IMR-90 (cell line): ENCODE results near the gene GRIK1. TPM values are rescaled to one million over a fixed set of nuclear protein-coding genes. Genes with fewer than 3 reads are reported as not detected.

Source experiments
- ATAC-seq: fragments of 200-7000 bp; cut with Tn5 transposase; 2 replicates; pipeline ENCODE4 v1.9.1; 2020; ENCODE audit warnings: low read depth, mild to moderate bottlenecking, moderate library complexity
- BruUV-seq: library from RNA; stranded (reverse); fragments of 400-500 nt; replicated peaks from 2 replicates; lab custom pipeline; 2021; lab: Mats Ljungman, UMichigan
- CTCF ChIA-PET: fragments of 300-600 bp; formaldehyde crosslinking; extraction: SDS; loops from one replicate; lab custom pipeline; 2021; ENCODE audit warnings: antibody characterized with exemption; lab: Yijun Ruan, JAX
- POLR2A ChIA-PET: fragments of 300-600 bp; sonication (Branson Sonifier 250); formaldehyde crosslinking; loops from one replicate; lab custom pipeline; 2022; ENCODE audit warnings: antibody characterized with exemption; ENCODE audit not compliant: unreplicated experiment; lab: Charles Lee
- DNase-seq: peaks from one replicate; pipeline ENCODE4 v3.0.0; 2013
- H2AFZ ChIP-seq: replicated peaks from 2 replicates; pipeline ENCODE3; 2013; ENCODE audit warnings: low read length, mild to moderate bottlenecking; ENCODE audit not compliant: poor library complexity
- H2AK5ac ChIP-seq: 2 replicates; pipeline ENCODE4 v1.6.1; 2013; ENCODE audit warnings: low read depth, low read length, inconsistent platforms
- H2AK9ac ChIP-seq: replicated peaks from 2 replicates; pipeline ENCODE3; 2013; ENCODE audit warnings: mild to moderate bottlenecking, low read depth, low read length, moderate library complexity; ENCODE audit not compliant: poor library complexity
- H2BK120ac ChIP-seq: 2 replicates; pipeline ENCODE4 v1.6.1; 2013; ENCODE audit warnings: low read depth, low read length, inconsistent platforms
- H2BK15ac ChIP-seq: 3 replicates; pipeline ENCODE4 v1.6.1; 2013; ENCODE audit warnings: low read depth, low read length, inconsistent platforms
- H2BK20ac ChIP-seq: 2 replicates; pipeline ENCODE4 v1.6.1; 2013; ENCODE audit warnings: low read depth, mild to moderate bottlenecking, inconsistent platforms, low read length, moderate library complexity
- H2BK5ac ChIP-seq: 2 replicates; pipeline ENCODE4 v1.6.1; 2013; ENCODE audit warnings: mild to moderate bottlenecking, low read depth, low read length, inconsistent platforms; ENCODE audit not compliant: poor library complexity, severe bottlenecking
- H3K14ac ChIP-seq: replicated peaks from 2 replicates; pipeline ENCODE4 v1.6.1; 2013; ENCODE audit warnings: low read depth, low read length, inconsistent platforms
- H3K18ac ChIP-seq: 2 replicates; pipeline ENCODE4 v1.6.1; 2013; ENCODE audit warnings: low read depth, low read length, control low read depth
- H3K23ac ChIP-seq: 2 replicates; pipeline ENCODE4 v1.6.1; 2013; ENCODE audit warnings: low read depth, low read length, inconsistent platforms
- H3K27ac ChIP-seq: 2 replicates; pipeline ENCODE4 v1.5.1; 2013; ENCODE audit warnings: mild to moderate bottlenecking, control low read depth, low read length; ENCODE audit not compliant: insufficient read depth
- H3K27me3 ChIP-seq: 2 replicates; pipeline ENCODE4 v1.6.1; 2013; ENCODE audit warnings: low read length; ENCODE audit not compliant: control insufficient read depth, insufficient read depth
- H3K36me3 ChIP-seq: 2 replicates; pipeline ENCODE4 v1.6.1; 2013; ENCODE audit warnings: low read length, mixed read lengths; ENCODE audit not compliant: control insufficient read depth, insufficient read depth
- H3K4ac ChIP-seq: 2 replicates; pipeline ENCODE4 v1.6.1; 2013; ENCODE audit warnings: low read depth, low read length, inconsistent platforms
- H3K4me1 ChIP-seq: 2 replicates; pipeline ENCODE4 v1.6.1; 2013; ENCODE audit warnings: low read length, mixed read lengths; ENCODE audit not compliant: control insufficient read depth, insufficient read depth
- H3K4me2 ChIP-seq: 2 replicates; pipeline ENCODE4 v1.6.1; 2013; ENCODE audit warnings: low read depth, mild to moderate bottlenecking, control low read depth, low read length, moderate library complexity
- H3K4me3 ChIP-seq: 2 replicates; pipeline ENCODE4 v1.5.1; 2013; ENCODE audit warnings: low read depth, mild to moderate bottlenecking, control low read depth, low read length, moderate library complexity; ENCODE audit not compliant: insufficient read depth
- H3K56ac ChIP-seq: 2 replicates; pipeline ENCODE4 v1.6.1; 2013; ENCODE audit warnings: low read length, inconsistent platforms; ENCODE audit not compliant: insufficient read depth; ENCODE audit errors: extremely low read depth
- H3K79me1 ChIP-seq, 2 experiments: 2 replicates each; pipeline ENCODE4 v1.6.1; 2013; ENCODE audit warnings: low read length in 2 of 2, inconsistent platforms in 1 of 2, low read depth in 1 of 2
- H3K9ac ChIP-seq: 2 replicates; pipeline ENCODE4 v1.6.1; 2013; ENCODE audit warnings: low read depth, low read length, control low read depth
- H3K9me1 ChIP-seq: 2 replicates; pipeline ENCODE4 v1.6.1; 2013; ENCODE audit warnings: low read length, inconsistent platforms; ENCODE audit not compliant: insufficient read depth
- H3K9me3 ChIP-seq: 2 replicates; pipeline ENCODE4 v1.6.1; 2013; ENCODE audit warnings: low read length; ENCODE audit not compliant: control insufficient read depth, insufficient read depth
- H4K20me1 ChIP-seq: 2 replicates; pipeline ENCODE4 v1.6.1; 2013; ENCODE audit warnings: low read length, inconsistent platforms; ENCODE audit not compliant: insufficient read depth
- H4K5ac ChIP-seq: 2 replicates; pipeline ENCODE4 v1.6.1; 2013; ENCODE audit warnings: mild to moderate bottlenecking, low read depth, low read length, control low read depth
- H4K8ac ChIP-seq, 2 experiments: 2 replicates each; pipeline ENCODE4 v1.6.1; 2013; ENCODE audit warnings: low read depth in 2 of 2, low read length in 2 of 2, control low read depth in 1 of 2, inconsistent platforms in 1 of 2
- H4K91ac ChIP-seq: 2 replicates; pipeline ENCODE4 v1.6.1; 2013; ENCODE audit warnings: low read depth, low read length, inconsistent platforms; ENCODE audit not compliant: insufficient read depth
- CEBPB ChIP-seq: IDR thresholded peaks from 2 replicates; pipeline ENCODE4 v1.6.1; 2012; ENCODE audit warnings: low read depth, low read length, improper control_type of control experiment
- CHD1 ChIP-seq: IDR thresholded peaks from 2 replicates; pipeline ENCODE4 v1.6.1; 2012; ENCODE audit warnings: low read depth, low read length, improper control_type of control experiment
- CTCF ChIP-seq: conservative IDR thresholded peaks from 2 replicates; pipeline ENCODE4 v1.5.1; 2012; ENCODE audit warnings: mild to moderate bottlenecking, low read depth, low read length, improper control_type of control experiment
- FOS ChIP-seq: fragments of 150-350 bp; IDR thresholded peaks from 2 replicates; pipeline ENCODE4 v1.6.1; 2016; ENCODE audit warnings: low read depth, low read length
- MAFK ChIP-seq: IDR thresholded peaks from 2 replicates; pipeline ENCODE4 v1.6.1; 2012; ENCODE audit warnings: low read depth, low read length, improper control_type of control experiment
- MAZ ChIP-seq: IDR thresholded peaks from 2 replicates; pipeline ENCODE4 v1.6.1; 2012; ENCODE audit warnings: low read depth, mild to moderate bottlenecking, low read length, improper control_type of control experiment, moderate library complexity, borderline replicate concordance
- POLR2A ChIP-seq: IDR thresholded peaks from 2 replicates; pipeline ENCODE4 v1.6.1; 2012; ENCODE audit warnings: mild to moderate bottlenecking, low read depth, low read length
- RCOR1 ChIP-seq: IDR thresholded peaks from 2 replicates; pipeline ENCODE4 v1.6.1; 2012; ENCODE audit warnings: mild to moderate bottlenecking, low read length, improper control_type of control experiment; ENCODE audit not compliant: insufficient replicate concordance
- RFX5 ChIP-seq: IDR thresholded peaks from 2 replicates; pipeline ENCODE4 v1.8.0; 2012; ENCODE audit warnings: low read depth, mild to moderate bottlenecking, low read length, moderate library complexity
- SMC3 ChIP-seq: fragments of 150-350 bp; IDR thresholded peaks from 2 replicates; pipeline ENCODE4 v1.6.1; 2016; ENCODE audit warnings: low read depth, mild to moderate bottlenecking, antibody characterized with exemption, low read length, moderate library complexity
- USF2 ChIP-seq: fragments of 150-350 bp; IDR thresholded peaks from 2 replicates; pipeline ENCODE4 v1.6.1; 2017; ENCODE audit warnings: mild to moderate bottlenecking, antibody characterized with exemption, low read length, low read depth
- WGBS, 2 experiments: methylation state at CpG; one replicate each; pipeline versions ENCODE4 v1.1.5 to v1.1.7; 2013; ENCODE audit warnings: missing lambda C conversion rate in 2 of 2; ENCODE audit not compliant: insufficient read length in 1 of 2; ENCODE audit errors: extremely low coverage in 2 of 2; 5-methylcytosine and 5-hydroxymethylcytosine counted together
- dilution Hi-C: fragments of 300-500 bp; cut with HindIII; formaldehyde crosslinking; loops from one replicate; pipeline ENCODE4 v1.14.3; 2018; ENCODE audit warnings: low sequenced_read_pairs; ENCODE audit not compliant: unreplicated experiment
- in situ Hi-C: fragments of 300-500 bp; cut with MboI; formaldehyde crosslinking; loops from 3 replicates; pipeline ENCODE4 v1.14.3; 2019; ENCODE audit warnings: low sequenced_read_pairs, inconsistent platforms, mixed read lengths
- intact Hi-C: fragments of 100-400 bp; cut with micrococcal nuclease; formaldehyde crosslinking; loops from 2 replicates; pipeline ENCODE4 v1.10.0; 2022
- polyA plus RNA-seq, 3 experiments: library from polyadenylated mRNA; depleted of rRNA; stranded (reverse); fragments of >200 nt; gene quantifications; 2 replicates each; pipeline ENCODE4 v1.2.3, GENCODE V29; 2012; ENCODE audit warnings: low replicate concordance in 1 of 3
- total RNA-seq: library from RNA; depleted of rRNA; stranded (reverse); fragments of >200 nt; gene quantifications from 2 replicates; pipeline ENCODE4 v1.2.3, GENCODE V29; 2012

The GRIK1 gene
- total and polyA plus RNA-seq, 2 of the 4 experiments (the other 2 are of a cell fraction): not detected

- no peaks in the 10 kb centered on the region; the same call in 1 of the 2 replicates for H3K36me3 ChIP-seq
- H3K27me3 ChIP-seq: no peaks in the 10 kb centered on the region
- no peak overlapping the region for H2AK9ac ChIP-seq
- H2BK5ac ChIP-seq: no peak overlapping the region
- H3K23ac ChIP-seq: no peak overlapping the region
- no TSS peak for BruUV-seq
- no peak overlapping the region for H3K27ac ChIP-seq
- no peak overlapping the region for H3K14ac ChIP-seq
- CTCF ChIA-PET: interaction anchor here (0.5 kb wide), 2 partner anchors 31 to 106 kb away, joined by 3 read pairs; no protein-coding TSS in a partner anchor
- dilution Hi-C loops: no loop called here
- H4K91ac ChIP-seq: no peak overlapping the region
- no peaks in the 10 kb centered on the region for H4K20me1 ChIP-seq
- no peaks in the 10 kb centered on the region for H3K9me3 ChIP-seq
- H3K18ac ChIP-seq: no peak overlapping the region
- no peaks in the 10 kb centered on the region for H3K9me1 ChIP-seq
- H3K56ac ChIP-seq: no peak overlapping the region
- POLR2A ChIA-PET: no interaction called here
- in situ Hi-C loops: no loop called here
- no peak overlapping the region for H2AK5ac ChIP-seq
- peaks cover 6% of the 10 kb centered on the region for H3K4me1 ChIP-seq
- no peak overlapping the region for H2AFZ ChIP-seq
- H3K79me1 ChIP-seq: no peaks in the 10 kb centered on the region
- no peak overlapping the region for H4K5ac ChIP-seq
- H2BK120ac ChIP-seq: no peak overlapping the region
- DNase-seq (no peak), ATAC-seq (no peak)
- WGBS, 2 experiments: no CpG with 5 or more reads among the region's 1 CpG
- no peak overlapping the region for H4K8ac ChIP-seq
- TF ChIP-seq USF2 (no peak), CTCF (no peak), POLR2A (no peak), CEBPB (no peak), RCOR1 (no peak), RFX5 (no peak), FOS (no peak), MAFK (no peak), SMC3 (no peak), CHD1 (no peak), MAZ (no peak)
- no peak overlapping the region for H2BK20ac ChIP-seq
- no peak overlapping the region for H3K4me3 ChIP-seq
- H3K4ac ChIP-seq: no peak overlapping the region
- intact Hi-C loops: no loop called here
- H2BK15ac ChIP-seq: no peak overlapping the region; the same call in 2 of the 3 replicates
- no peak overlapping the region for H3K4me2 ChIP-seq
- H3K9ac ChIP-seq: no peak overlapping the region
These were observed 371.6 kb downstream of the GRIK1 start for GRCh38 chr21:29568020-29568697.
